GM19099 (cell line): Measurements from ENCODE around the gene PCNX4.

Experiments
- POLR2A ChIP-seq: IDR thresholded peaks from 3 replicates; pipeline ENCODE4 v1.6.1; 2011; ENCODE audit warnings: low read depth; ENCODE audit not compliant: insufficient read length; ENCODE audit errors: extremely low read depth

The PCNX4 gene

GRCh38 chr14:60183741-60184140 lies 92.0 kb downstream of the PCNX4 start:
- TF ChIP-seq POLR2A: no peak

- no peak for TF ChIP-seq POLR2A
These were observed 92.6 kb downstream of the PCNX4 start for GRCh38 chr14:60184146-60184904.

DNA sequence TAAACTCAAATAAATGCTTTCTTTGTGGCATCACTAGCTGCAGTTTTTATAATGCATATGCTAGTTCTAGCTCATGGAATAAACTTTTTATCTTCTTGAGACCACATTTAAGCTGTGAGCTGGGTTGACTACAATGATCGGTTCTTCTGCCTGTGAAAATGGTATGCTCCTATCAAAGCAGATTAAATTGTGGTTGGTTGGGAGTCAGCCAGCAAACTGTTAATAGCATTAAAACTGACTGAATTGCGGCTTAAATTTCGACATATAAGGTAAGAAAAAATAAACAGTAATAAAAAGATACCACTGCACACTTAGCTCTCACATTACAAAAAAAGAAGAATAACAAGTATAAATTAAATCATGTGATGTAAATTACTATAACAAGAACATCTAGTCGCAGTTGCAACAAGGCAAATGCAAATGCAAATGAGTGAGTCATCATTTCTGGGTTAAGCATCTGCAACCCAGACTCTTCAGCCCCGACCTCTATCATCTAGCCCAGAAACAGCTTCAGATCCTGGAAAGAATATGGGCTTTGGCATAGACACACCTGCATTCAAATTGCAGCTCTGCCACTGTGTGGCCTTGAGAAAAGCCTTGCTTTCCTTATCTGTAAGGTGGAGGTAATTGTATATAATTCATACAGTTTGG lies 93.3 kb downstream of the PCNX4 start:
- no peak for TF ChIP-seq POLR2A

DNA sequence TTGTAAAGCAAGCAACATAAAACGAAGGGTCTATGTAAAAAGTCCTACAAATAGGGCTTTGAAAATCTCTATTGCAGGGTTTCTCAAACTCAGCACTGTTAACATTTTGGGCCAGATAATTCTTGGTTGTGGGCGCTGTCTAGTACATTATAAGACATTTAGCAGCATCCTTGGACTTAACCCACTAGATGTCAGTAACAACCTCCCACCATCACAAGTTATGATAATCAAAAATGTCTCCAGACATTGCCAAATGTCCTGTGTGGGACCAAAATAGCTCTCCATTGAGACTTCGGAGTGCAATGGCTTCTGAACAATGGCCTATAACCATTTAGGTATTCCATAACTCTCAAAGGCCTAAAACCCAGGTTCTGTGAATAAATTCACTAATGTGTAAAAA lies 96.4 kb downstream of the PCNX4 start:
- TF ChIP-seq POLR2A: no peak

- no peak for TF ChIP-seq POLR2A
These were observed 97.0 kb downstream of the PCNX4 start for GRCh38 chr14:60188696-60189095.

GRCh38 chr14:60189923-60190840 lies 98.5 kb downstream of the PCNX4 start:
- TF ChIP-seq POLR2A: no peak

DNA sequence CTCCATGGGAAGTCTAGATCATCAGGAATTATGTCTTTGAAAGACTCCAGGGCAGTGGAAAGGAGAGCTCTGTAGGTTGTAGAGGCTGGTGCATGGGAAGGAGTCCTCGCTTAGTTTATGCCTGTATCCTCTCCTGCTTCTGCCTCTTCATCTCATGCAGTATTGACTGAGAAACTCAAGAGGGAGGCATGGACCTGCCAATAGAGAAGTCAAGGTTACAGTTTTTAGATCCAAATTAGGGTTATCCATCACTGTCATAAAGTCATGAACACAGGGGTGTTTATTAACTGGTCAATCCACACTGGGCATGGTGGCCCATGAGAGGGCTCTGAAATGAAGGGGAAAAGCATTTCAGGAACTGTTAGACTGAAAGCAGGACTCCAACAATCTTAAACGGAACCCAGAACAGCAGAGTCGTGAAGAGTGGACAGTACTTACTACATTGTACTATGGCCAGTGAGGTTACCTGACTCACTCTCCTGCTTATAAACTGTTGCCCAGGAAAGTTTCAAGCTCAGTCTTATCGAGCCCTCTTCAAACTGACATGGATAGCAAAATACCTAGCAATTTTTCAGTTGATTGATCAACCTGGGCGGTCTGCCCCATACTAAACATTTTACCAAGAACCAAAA lies 103.6 kb downstream of the PCNX4 start:
- TF ChIP-seq POLR2A: no peak

DNA sequence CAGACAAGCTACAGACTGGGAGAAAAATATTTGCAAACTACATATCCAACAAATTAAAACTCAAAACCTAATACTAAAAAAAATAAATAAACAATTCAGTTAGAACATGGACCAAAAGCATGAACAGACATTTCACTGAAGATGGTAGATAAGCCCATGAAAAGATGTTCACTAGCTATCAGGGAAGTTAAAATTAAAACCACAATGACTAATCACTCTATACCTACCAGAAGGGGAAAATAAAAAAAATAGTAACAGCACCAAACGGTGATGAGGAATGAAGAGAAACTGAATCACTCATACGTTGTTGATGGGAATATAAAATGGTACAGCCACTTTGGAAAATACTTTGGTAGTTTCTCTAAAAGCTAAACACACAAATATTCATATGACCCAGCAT lies 104.6 kb downstream of the PCNX4 start:
- TF ChIP-seq POLR2A: no peak

DNA sequence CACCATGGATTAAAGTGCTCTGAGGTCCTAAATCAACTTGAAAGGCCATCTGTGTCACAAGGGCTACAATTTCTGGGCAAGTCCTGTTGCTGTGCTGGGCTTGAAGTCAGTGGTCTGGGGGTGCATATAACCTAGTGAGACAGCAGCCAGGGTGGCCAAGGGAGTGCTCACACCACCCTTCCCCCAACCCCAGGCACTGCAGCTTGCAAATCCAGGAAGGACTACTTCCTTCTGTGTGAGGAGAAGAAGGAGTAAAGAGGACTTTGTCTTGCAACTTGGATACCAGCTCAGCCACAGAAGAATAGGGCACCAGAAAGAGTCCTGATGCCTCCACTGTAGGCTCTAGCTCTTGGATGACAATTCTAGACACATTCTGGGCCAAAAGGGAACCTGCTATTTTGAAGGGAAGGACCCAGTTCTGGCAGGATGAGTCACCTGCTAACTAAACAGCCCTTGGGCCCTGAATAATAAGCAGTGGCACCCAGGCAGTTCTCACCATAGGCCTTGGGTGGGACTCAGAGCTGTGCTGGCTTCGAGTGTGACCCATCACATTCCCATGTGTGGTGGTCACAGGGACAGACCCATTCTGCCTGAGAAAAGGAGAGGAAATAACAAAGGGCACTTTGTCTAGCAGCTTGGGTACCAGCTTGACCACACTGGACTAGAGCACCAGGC lies 106.0 kb downstream of the PCNX4 start:
- no peak for TF ChIP-seq POLR2A

DNA sequence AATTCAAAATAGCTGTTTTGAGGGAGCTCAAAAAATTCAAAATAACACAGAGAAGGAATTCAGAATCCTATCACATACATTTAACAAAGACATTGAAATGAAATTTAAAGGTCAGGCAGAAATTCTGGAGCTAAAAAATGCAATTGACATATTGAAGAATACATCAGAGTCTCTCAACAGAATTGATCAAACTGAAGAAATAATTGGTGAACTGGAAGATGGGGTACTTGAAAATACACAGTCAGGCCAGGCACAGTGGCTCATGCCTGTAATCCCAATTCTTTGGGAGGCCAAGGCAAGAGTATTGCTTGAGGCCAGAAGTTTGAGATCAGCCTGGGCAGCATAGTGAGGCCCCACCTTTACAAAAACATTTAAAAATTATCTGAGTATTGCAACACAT lies 107.6 kb downstream of the PCNX4 start:
- no peak for TF ChIP-seq POLR2A

DNA sequence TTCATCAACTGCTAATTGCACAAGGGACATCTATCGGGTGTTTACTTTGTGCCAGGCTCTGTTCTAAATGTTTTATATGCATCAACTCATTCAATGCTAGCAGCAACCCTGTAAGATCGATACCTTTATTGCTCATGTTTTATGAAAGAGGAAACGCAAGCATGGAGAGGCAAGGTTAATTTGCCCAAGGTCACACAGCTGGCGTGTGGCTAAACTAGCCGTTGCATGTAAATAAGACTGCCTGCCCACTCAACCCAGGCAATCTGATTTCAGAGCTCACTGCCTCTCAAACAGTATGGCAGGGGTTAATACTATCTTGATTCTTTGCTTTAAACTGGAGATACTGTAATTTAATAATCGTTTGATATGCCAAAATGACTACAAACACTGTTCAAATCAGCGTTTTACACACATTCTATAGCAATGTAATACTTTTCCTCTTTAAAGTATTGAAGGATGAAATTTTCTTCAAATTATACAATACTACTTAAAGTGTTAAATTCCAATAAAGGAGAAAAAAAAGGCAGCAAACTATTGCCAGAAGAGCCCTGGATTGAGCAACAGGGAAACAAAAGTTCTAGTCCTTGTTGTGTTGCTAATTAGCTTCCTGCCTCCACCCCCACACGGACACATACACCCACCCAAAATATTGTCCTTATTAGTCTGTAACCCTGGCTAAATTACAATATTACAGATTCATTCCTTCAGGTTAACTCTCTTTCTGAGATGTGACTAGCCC lies 112.5 kb downstream of the PCNX4 start:
- TF ChIP-seq POLR2A: peak; percentile 29

DNA sequence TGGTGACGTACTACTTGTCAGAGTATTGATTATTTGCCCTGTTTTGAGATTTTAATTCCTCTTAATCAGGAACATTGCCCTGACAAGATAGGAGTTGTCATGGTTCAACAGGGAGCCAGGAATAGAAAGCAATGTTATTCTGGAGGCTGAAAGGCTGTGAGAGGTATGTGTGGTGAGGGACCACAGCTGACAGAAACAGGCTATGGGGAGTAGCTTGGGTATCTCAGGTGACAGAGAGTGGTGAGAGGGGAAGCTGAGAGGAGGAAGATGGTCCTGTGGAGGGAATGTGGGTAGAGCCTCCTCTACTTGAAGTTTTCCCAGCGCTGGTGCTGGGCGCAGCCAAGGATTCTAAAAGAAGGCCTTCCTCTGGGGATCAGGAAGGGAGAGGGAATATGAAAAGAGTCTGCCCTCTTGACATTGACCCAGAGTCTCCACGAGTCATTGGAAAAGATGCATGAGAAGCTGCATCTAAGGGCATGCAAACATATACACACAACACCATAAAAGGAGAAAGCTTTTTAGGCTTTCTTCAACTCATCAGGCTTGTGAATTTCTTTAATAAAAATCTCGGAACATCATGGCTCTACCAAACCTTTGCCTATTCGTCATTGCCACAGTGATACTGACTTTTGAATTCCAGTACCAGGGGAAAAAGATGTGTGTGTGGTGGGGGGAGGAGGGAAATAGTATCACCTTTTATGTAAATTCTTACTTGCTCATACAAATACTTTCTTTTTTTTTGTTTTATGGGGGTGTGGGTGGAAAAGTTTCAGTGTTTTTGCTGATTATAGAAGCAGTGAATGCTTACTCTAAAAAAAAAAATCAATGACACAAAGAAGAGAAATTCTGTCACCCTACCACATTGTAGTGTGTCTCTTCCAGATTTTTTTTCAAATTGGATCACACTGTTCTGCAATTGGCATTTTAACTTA lies 113.4 kb downstream of the PCNX4 start:
- peak; percentile 12 for TF ChIP-seq POLR2A

GRCh38 chr14:60206249-60206670 lies 114.5 kb downstream of the PCNX4 start:
- TF ChIP-seq POLR2A: no peak
